GM18517 (cell line): Measurements from ENCODE around the gene SLC6A1.
"Not testable (repeated sequence)": the region's sequence is repeated elsewhere in the genome, so short reads cannot be mapped to it uniquely, and the experiment has no call there.

Experiments used
- ATAC-seq: cut with Tn5 transposase; IDR thresholded peaks from one replicate; pipeline ENCODE4 v1.9.1; 2021; ENCODE audit warnings: mild to moderate bottlenecking, moderate library complexity; ENCODE audit not compliant: unreplicated experiment

The SLC6A1 gene

GRCh38 chr3:11057655-11058054 is 65.1 kb downstream of the SLC6A1 start:
- ATAC-seq, result no peak

GRCh38 chr3:11059090-11059798 is 66.7 kb downstream of the SLC6A1 start:
- no peak for ATAC-seq

- ATAC-seq, result no peak
Measured at GRCh38 chr3:11059799-11060115, 67.2 kb downstream of the SLC6A1 start.

GRCh38 chr3:11060500-11061251 is 68.1 kb downstream of the SLC6A1 start:
- no peak for ATAC-seq

GRCh38 chr3:11061268-11061871 is 68.8 kb downstream of the SLC6A1 start:
- ATAC-seq, result not testable (repeated sequence)

GRCh38 chr3:11062704-11063103 is 70.2 kb downstream of the SLC6A1 start:
- ATAC-seq, result no peak

GRCh38 chr3:11071096-11071755 is 78.7 kb downstream of the SLC6A1 start:
- ATAC-seq, result no peak

GRCh38 chr3:11072631-11073030 is 80.1 kb downstream of the SLC6A1 start:
- no peak for ATAC-seq

- no peak for ATAC-seq
Measured at GRCh38 chr3:11074011-11074410, 81.5 kb downstream of the SLC6A1 start.

- no peak for ATAC-seq
Measured at GRCh38 chr3:11074451-11074850, 81.9 kb downstream of the SLC6A1 start.

GRCh38 chr3:11075122-11075521 is 82.6 kb downstream of the SLC6A1 start:
- ATAC-seq, result not testable (repeated sequence)

GRCh38 chr3:11076711-11077110 is 84.2 kb downstream of the SLC6A1 start:
- ATAC-seq, result no peak

- ATAC-seq, result no peak
Measured at GRCh38 chr3:11077466-11077865, 84.9 kb downstream of the SLC6A1 start.

GRCh38 chr3:11078826-11079515 is 86.4 kb downstream of the SLC6A1 start:
- ATAC-seq, result no peak

GRCh38 chr3:11080492-11080891 is 87.9 kb downstream of the SLC6A1 start:
- ATAC-seq, result no peak

- ATAC-seq, result no peak
Measured at GRCh38 chr3:11084098-11084497, 91.5 kb downstream of the SLC6A1 start.

- ATAC-seq, result no peak
Measured at GRCh38 chr3:11084677-11085076, 92.1 kb downstream of the SLC6A1 start.

- ATAC-seq, result no peak
Measured at GRCh38 chr3:11085093-11085840, 92.7 kb downstream of the SLC6A1 start.

GRCh38 chr3:11086856-11087255 is 94.3 kb downstream of the SLC6A1 start:
- no peak for ATAC-seq

- ATAC-seq, result no peak
Measured at GRCh38 chr3:11088066-11088465, 95.5 kb downstream of the SLC6A1 start.
